Measurements from ENCODE around the gene ADRA2C.

The ADRA2C gene

DNA sequence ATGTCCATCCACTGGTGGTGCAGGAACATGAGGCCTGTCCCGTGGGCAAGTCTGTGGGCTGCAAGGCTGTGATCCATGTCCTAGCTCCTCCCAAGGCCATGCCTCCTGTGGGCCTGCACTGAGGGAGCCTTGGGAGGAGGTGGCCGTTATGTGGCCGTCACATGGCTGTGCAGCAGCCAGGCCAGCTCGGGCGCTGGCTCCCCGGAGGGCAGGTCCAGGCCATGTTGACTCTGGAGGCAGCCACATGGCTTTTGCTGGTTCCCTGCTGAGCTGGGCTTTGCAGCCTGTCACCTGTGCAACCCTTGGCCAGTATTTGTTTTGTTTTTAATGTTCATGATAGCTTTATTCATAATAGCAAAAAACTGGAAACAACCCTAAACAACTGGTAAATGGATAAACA is 13.3 kb downstream of the ADRA2C start:
- DNase-seq, result no peak

GRCh38 chr4:3780347-3781171 is 14.4 kb downstream of the ADRA2C start:
- DNase-seq, result no peak

DNA sequence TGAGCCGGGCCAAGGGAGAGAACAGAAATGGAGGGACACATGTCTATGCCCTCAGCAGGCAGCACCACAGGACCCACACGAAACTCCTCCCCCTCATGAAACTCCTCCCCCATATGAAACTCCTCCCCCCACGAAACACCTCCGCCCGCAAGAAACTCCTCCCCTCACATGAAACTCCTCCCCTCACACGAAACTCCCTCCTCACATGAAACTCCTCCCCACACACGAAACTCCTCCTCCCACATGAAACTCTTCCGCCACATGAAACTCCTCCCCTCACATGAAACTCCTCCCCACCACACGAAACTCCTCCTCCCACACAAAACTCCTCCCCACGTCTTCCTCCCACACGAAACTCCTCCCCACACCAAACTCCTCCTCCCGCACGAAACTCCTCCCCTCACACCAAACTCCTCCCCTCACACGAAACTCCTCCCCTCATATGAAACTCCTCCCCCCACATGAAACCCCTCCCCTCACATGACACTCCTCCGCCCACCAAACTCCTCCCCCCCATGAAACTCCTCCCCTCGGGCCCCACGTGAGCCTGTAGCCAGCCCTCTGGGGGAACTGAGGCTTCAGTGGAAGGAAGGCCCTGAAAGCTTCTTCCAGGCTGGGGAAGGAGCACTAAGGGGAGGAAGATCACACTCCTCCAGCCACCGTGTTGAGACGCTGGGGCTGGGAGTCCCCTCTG is 15.2 kb downstream of the ADRA2C start:
- DNase-seq, result peak; percentile 11

DNA sequence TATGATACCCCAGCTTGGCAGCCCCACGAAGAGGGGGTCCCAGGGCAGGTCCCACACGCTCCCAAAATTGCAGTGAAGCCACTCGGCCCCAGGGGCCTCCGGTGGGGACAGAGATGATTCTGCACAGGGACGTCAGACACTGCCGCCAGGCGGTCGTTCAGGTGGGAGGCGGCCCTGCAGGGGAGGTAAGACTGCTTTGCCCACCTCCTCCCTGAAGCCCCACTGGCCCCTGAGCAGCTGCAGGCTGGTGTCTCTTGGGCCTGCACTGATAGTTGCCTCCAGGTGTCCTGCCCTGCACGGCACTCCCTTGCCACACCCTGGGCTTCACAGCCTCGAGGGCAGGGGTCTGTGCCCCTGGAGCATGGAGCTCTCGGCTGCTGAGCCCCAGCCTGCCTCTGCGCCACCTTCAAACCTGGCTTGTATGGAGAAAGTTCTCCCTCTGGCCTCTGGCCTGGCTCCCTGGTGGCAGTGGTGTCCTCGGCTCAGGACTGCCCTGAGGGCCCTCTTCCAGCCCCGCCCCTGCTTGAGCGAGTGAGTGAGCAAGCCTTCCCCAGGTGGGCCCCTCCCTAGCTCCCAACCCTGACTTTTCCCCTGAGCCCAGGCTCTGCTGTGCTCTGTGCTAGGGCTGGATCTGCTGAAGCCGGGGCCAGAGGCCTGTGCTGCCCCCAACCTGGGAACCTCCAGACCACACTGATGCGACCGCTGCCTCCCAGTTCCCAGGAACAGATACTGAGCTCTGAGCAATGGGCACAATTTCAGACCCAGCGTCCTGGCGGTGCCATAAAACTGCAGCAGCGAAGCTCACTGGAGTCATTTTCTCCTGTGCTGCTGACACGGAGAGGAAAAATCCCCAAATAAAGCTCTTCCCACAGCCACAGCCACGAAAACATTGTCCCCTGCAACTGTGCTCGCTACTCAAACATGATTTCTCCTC is 16.1 kb downstream of the ADRA2C start:
- DNase-seq, result no peak

DNA sequence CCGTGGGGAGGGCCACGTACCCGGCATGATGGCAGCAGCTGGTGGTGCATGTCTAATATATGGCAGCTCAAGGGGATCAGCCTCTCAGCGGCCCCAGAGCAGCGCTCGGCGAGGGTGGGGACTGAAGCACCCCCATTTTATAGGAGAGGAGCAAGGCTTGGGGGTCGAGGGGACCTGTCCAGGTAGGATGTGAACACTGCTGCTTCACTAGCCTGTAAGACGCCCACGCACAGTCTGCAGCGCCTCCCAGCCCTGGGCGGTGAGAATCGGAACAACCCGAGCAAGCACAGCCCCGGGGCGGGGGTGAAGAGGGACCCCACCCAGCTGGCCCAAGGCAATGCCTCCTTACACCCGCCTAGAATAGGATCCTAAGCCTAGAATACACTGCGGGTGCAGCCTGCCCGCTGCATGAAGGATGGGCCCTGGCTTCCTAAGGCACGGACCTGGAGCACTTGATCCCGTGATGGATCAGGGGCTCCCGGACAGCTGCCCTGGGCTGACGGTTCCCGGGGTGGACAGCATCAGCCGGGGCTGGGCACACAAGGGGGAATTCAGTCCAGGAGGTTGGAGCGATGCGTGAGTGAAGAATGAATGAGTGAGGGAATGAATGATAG is 17.6 kb downstream of the ADRA2C start:
- peak; percentile 7 for DNase-seq

DNA sequence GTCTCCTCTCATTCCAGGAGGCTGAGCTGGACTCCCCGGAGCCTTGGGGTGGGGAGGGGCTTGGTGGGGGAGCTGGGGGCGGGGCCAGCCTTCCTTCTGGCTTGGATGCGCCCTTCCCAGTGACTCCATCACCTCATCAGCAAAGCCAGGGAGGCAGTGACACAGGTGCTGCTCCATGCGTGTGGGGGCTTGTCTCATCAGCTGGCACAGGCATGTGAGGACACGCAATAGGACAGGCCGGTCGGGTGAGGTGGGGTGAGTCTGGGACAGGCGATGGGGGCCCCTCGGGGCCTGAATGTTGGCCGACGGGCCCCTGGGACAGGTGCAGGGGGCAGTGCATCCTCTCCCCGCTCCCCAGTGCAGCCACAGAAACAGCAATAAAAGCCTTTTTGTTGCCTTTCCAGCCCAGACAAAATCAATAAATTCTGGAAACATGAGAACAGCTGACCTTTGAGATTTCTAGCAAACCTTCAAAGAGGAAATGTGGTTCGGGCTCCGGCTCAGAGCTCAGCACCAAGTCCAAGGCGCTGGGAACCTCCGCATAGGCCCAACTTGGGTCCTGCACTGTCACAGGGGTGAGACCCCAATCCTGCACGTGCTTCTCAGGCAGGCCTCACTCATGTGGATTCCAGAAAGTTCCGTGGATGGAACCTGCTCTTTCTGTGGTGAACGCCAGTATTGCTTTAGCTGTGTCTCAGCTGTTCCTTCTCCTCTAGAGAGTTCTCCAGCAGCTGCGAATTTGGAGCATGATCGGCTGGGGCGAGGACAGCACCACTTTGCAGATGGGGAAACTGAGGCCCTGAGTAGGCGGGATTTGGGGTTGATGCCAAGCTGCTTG is 18.5 kb downstream of the ADRA2C start:
- DNase-seq, result no peak

DNA sequence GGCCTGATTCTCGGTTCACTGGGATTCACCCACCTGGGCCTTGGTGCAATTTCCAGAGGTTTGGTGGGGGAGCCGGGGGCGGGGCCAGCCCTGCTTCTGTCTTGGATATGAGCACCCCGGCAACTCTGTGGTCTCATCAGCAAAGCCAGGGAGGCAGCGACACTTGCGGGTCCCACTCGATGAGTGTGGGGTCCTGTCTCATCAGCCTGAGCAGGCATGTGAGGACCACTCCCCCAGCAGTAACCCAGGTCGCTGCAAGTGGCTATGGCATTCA is 19.0 kb downstream of the ADRA2C start:
- DNase-seq, result no peak

- no peak for DNase-seq
These were observed 20.1 kb downstream of the ADRA2C start for GRCh38 chr4:3786196-3786869.

- DNase-seq, result no peak
These were observed 21.5 kb downstream of the ADRA2C start for GRCh38 chr4:3787489-3788365.

DNA sequence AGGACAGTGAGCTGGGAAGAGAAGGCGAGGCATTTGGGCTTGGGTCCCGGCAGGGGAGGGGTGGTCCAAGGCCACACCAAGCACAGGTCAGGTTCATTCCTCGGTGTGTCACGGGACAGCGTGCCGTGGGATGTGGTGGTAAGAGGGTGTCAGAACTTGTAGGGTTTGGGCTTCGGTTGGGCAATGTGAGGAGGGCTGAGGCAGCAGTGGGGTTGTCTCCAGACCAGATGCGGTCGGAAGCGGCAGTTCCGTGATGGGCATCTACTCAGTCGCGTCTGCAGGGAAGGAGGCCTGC is 22.1 kb downstream of the ADRA2C start:
- DNase-seq, result no peak

- DNase-seq, result no peak
These were observed 23.4 kb downstream of the ADRA2C start for GRCh38 chr4:3789587-3789986.

GRCh38 chr4:3790006-3790561 is 23.9 kb downstream of the ADRA2C start:
- no peak for DNase-seq

GRCh38 chr4:3791256-3791655 is 25.1 kb downstream of the ADRA2C start:
- DNase-seq, result no peak

DNA sequence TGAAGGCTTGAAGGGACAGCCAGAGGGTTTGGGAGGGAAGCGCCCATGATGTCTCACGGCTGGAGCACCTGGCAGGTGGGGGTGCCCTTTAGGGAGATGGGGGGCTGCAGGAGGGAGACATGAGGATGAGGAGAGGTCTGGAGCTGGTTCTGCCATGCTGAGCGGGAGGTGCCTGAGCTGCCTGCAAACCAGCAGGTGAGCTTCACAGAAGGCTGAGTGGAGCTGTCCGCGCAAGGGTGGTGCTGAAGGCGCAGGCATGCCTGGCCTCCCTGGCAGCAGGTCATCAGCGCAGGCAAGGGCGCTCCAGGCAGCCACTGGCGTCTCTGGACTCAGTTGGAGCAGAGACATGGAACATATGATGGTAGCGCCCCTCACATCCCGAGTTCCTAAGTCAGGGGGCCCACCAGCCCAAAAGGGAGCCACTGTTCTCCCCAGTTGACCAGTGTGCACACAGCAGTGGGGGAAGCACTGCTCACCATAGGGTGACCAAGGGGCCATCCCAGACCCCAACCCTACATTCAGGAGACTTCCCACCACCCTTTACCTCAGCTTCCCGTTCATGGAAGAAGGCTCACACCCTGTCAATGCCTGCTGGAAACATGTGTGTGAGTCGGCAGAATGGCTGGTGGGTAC is 25.8 kb downstream of the ADRA2C start:
- DNase-seq, result peak; percentile 28

DNA sequence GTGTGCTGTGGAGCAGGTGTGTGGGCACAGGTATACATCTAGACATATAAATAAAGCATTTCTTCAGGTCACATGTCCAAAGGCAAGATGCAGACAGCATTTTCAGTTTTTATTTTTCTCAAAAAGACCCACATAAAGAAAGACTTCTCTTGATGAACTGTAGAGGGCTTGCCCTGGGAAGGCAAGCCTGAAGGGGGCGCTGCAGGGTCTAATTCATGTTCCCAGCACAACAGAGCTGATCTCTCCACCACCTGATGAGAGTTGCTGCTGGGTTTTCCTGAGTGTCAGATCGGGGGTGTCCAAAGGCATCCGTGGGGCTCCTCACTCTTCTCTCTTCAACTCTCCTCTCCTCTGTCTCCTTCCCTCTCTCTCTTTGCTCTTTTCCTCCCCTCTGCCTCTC is 26.6 kb downstream of the ADRA2C start:
- DNase-seq, result no peak

GRCh38 chr4:3793545-3793944 is 27.4 kb downstream of the ADRA2C start:
- no peak for DNase-seq

GRCh38 chr4:3796960-3797359 is 30.8 kb downstream of the ADRA2C start:
- no peak for DNase-seq

DNA sequence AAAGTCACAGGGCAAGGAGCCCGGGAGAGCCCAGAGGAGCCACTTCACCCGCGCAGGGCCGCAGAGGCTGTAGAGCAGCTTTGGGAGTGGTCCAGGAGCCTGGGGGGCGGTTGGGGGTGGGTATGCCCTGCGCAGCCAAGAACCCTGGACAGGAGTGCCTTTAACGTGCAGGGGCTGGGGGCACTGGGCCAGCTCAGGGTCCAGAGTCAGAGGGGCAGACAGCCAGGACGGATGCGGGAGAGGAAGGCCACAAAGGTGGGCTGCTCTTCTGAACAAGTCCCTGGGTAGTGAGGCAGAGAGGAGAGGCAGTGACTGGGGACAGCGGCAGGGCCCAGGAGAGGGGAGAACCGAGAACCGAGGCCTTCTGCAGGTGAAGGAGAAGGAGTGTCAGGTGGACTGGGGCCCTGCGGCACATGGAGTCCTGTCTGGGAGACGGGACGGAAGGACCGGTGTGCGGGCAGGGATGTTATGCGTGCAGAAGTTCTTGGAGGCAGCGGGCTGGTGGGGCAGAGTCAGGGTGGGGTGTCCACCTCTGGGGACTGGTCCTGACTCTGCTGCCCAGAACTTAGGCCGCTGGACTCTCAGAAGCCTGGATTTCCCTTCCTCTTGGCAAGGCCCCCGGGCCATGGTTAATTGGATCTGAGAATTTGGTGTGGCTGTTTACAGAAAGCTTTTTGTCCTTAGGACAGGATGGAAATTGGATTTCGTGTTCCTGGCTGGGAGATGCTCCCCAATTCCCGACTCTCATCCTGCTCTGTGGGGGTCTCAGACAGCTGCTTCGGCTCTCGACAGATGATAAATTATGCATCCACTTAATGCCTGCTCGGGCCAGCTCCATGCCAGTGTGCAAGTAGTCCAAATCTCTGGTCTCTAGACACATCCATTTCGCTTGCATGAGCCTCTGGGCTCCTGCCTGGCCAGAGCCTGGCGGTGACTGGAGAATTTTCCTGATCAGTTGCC is 31.9 kb downstream of the ADRA2C start:
- no peak for DNase-seq

DNA sequence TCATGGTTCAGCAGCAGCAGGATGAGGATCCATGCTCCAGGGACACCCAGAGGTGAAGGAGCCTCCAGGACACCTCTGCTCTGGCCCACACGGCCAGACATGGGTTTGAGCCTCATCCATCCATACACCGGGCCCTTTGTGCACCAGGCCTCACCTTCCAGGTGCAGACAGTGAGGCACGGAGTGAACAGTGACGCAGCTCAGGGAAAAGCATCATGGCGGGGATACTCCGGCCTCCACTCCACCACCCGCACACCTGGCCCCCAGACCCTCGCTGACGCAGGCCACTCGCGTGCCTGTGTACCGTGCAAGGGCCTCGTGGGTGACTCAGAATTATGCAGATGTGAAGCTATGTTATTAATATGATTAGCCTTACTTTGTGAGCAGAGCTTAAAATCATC is 33.3 kb downstream of the ADRA2C start:
- no peak for DNase-seq

Data from activated CD4-positive, alpha-beta T cell treated with anti-CD3 and anti-CD28 coated beads, Interleukin-2, Interleukin-6, amounts not matched to agents 100 ng/mL and 50 ng/mL, durations not matched to agents 16 hours and 8 hours (primary cell).